ENCODE measurements around the gene HNRNPR.

HNRNPR gene

GRCh38 chr1:23343221-23344110, 618 bp downstream of the HNRNPR start:
- H2AFZ ChIP-seq (ENCODE audit: low read depth, low read length, severe bottlenecking) = peak overlapping the region; percentile 29
- H4K20me1 ChIP-seq (ENCODE audit: low read depth, low read length) = peaks cover 48% of the 10 kb centered on the region
- no peaks in the 10 kb centered on the region for H3K9me2 ChIP-seq (replicated peaks; ENCODE audit: insufficient read depth, low read length)
- H3K4me3 ChIP-seq (ENCODE audit: insufficient read depth, low read length, poor library complexity, severe bottlenecking) = peak overlapping the region; percentile 98
- H3K9me3 ChIP-seq (ENCODE audit: insufficient read depth, low read length) = no peaks in the 10 kb centered on the region
- peak overlapping the region; percentile 91 for H3K9ac ChIP-seq (ENCODE audit: low read length)
- H3K27me3 ChIP-seq (ENCODE audit: low read length) = no peaks in the 10 kb centered on the region
- peak overlapping the region; percentile 80 for H3K27ac ChIP-seq (ENCODE audit: low read depth, low read length)
- H3K4me2 ChIP-seq (ENCODE audit: low read depth, low read length, poor library complexity, severe bottlenecking) = peak overlapping the region; percentile 79
- TF ChIP-seq CTCF (IDR thresholded peaks at IDR 0.05; ENCODE audit: insufficient read depth, low read length, poor library complexity, severe bottlenecking) (no peak), EZH2phosphoT487 (conservative IDR thresholded peaks at IDR 0.05; ENCODE audit: low read length) (no peak)
- H3K79me2 ChIP-seq (ENCODE audit: insufficient read depth, low read length) = peaks cover 56% of the 10 kb centered on the region
- peaks cover 21% of the 10 kb centered on the region for H3K36me3 ChIP-seq (ENCODE audit: low read length)
- H3F3A ChIP-seq (ENCODE audit: insufficient read depth) = peaks cover 6% of the 10 kb centered on the region; the same call in 1 of the 2 replicates

GRCh38 chr1:23341931-23342692, 2.0 kb downstream of the HNRNPR start:
- no peak overlapping the region for H3K27ac ChIP-seq (ENCODE audit: low read depth, low read length)

GRCh38 chr1:23339632-23340031, 4.5 kb downstream of the HNRNPR start:
- H3K4me3 ChIP-seq (ENCODE audit: insufficient read depth, low read length, poor library complexity, severe bottlenecking) = peak overlapping the region; percentile 98
- H3K36me3 ChIP-seq (ENCODE audit: low read length) = peaks cover 44% of the 10 kb centered on the region
- no peak for TF ChIP-seq EZH2phosphoT487 (conservative IDR thresholded peaks at IDR 0.05; ENCODE audit: low read length)
- TF ChIP-seq CTCF (IDR thresholded peaks at IDR 0.05; ENCODE audit: insufficient read depth, low read length, poor library complexity, severe bottlenecking) = no peak
- H3K27ac ChIP-seq (ENCODE audit: low read depth, low read length) = no peak overlapping the region
- peak overlapping the region; percentile 91; the same call in 1 of the 2 replicates for H3K9ac ChIP-seq (ENCODE audit: low read length)
- no peaks in the 10 kb centered on the region for H3K9me3 ChIP-seq (ENCODE audit: insufficient read depth, low read length)
- H3F3A ChIP-seq (ENCODE audit: insufficient read depth) = peaks cover 6% of the 10 kb centered on the region; the same call in 1 of the 2 replicates
- no peak overlapping the region for H2AFZ ChIP-seq (ENCODE audit: low read depth, low read length, severe bottlenecking)
- H3K4me2 ChIP-seq (ENCODE audit: low read depth, low read length, poor library complexity, severe bottlenecking) = peak overlapping the region; percentile 79
- no peaks in the 10 kb centered on the region for H3K9me2 ChIP-seq (replicated peaks; ENCODE audit: insufficient read depth, low read length)
- peaks cover 72% of the 10 kb centered on the region for H4K20me1 ChIP-seq (ENCODE audit: low read depth, low read length)
- peaks cover 85% of the 10 kb centered on the region for H3K79me2 ChIP-seq (ENCODE audit: insufficient read depth, low read length)
- no peaks in the 10 kb centered on the region for H3K27me3 ChIP-seq (ENCODE audit: low read length)

More at GRCh38 chr1:23341931-23342692, 2.0 kb downstream of the HNRNPR start:
- Histone ChIP-seq H3K9me2 (replicated peaks; ENCODE audit: insufficient read depth, low read length) (no peaks in the 10 kb centered on the region), H4K20me1 (ENCODE audit: low read depth, low read length) (peaks cover 61% of the 10 kb centered on the region), H3K9me3 (ENCODE audit: insufficient read depth, low read length) (no peaks in the 10 kb centered on the region), H3K36me3 (ENCODE audit: low read length) (peaks cover 32% of the 10 kb centered on the region), H3F3A (ENCODE audit: insufficient read depth) (peaks cover 6% of the 10 kb centered on the region; the same call in 1 of the 2 replicates), H2AFZ (ENCODE audit: low read depth, low read length, severe bottlenecking) (no peak overlapping the region), H3K4me3 (ENCODE audit: insufficient read depth, low read length, poor library complexity, severe bottlenecking) (peak overlapping the region; percentile 98), H3K27me3 (ENCODE audit: low read length) (no peaks in the 10 kb centered on the region), H3K79me2 (ENCODE audit: insufficient read depth, low read length) (peaks cover 70% of the 10 kb centered on the region), H3K4me2 (ENCODE audit: low read depth, low read length, poor library complexity, severe bottlenecking) (peak overlapping the region; percentile 79), H3K9ac (ENCODE audit: low read length) (peak overlapping the region; percentile 91)
- TF ChIP-seq EZH2phosphoT487 (conservative IDR thresholded peaks at IDR 0.05; ENCODE audit: low read length) (no peak), CTCF (IDR thresholded peaks at IDR 0.05; ENCODE audit: insufficient read depth, low read length, poor library complexity, severe bottlenecking) (no peak)
